ENCODE measurements around the gene FLVCR1. TPM values are rescaled to one million over a fixed set of nuclear protein-coding genes. Genes with fewer than 3 reads are reported as not detected.

FLVCR1 gene
- total RNA-seq, 1 experiment from 2014 or later = 26.4 TPM

- TF ChIP-seq CTCF (conservative IDR thresholded peaks at IDR 0.05; ENCODE audit: low read depth, low read length) (no peak), EZH2 (IDR thresholded peaks at IDR 0.05; ENCODE audit: borderline replicate concordance, low read depth, low read length, poor library complexity, severe bottlenecking) (no peak)
- Histone ChIP-seq H3K27me3 (replicated peaks; ENCODE audit: insufficient read depth, low read depth, low read length, poor library complexity) (no peaks in the 10 kb centered on the region), H3K4me1 (ENCODE audit: insufficient read depth, low read length, poor library complexity, severe bottlenecking) (no peaks in the 10 kb centered on the region), H3K36me3 (ENCODE audit: insufficient read depth, low read length, poor library complexity, severe bottlenecking) (no peaks in the 10 kb centered on the region), H3K27ac (ENCODE audit: low read depth, low read length, poor library complexity, severe bottlenecking) (no peak overlapping the region), H3K4me3 (ENCODE audit: low read depth, low read length, poor library complexity, severe bottlenecking) (no peak overlapping the region), H3K9me3 (ENCODE audit: low read depth, low read length, poor library complexity, severe bottlenecking) (no peaks in the 10 kb centered on the region)
- ChIA-PET CTCF (no interaction called here), POLR2A (ENCODE audit: low non-redundant PET) (no interaction called here)
- DNase-seq (ENCODE audit: low spot score) = no peak
- intact Hi-C loops (cut with micrococcal nuclease; ENCODE audit: unreplicated experiment) = no loop called here
- BruUV-seq (replicated peaks) = no TSS peak
These were observed 75.9 kb downstream of the FLVCR1 start for GRCh38 chr1:212933815-212934471.

GRCh38 chr1:212935387-212935981, 77.4 kb downstream of the FLVCR1 start:
- POLR2A ChIA-PET (ENCODE audit: low non-redundant PET) = no interaction called here
- TF ChIP-seq EZH2 (IDR thresholded peaks at IDR 0.05; ENCODE audit: borderline replicate concordance, low read depth, low read length, poor library complexity, severe bottlenecking) (no peak), CTCF (conservative IDR thresholded peaks at IDR 0.05; ENCODE audit: low read depth, low read length) (no peak)
- DNase-seq (ENCODE audit: low spot score) = no peak
- Histone ChIP-seq H3K27ac (ENCODE audit: low read depth, low read length, poor library complexity, severe bottlenecking) (no peak overlapping the region), H3K36me3 (ENCODE audit: insufficient read depth, low read length, poor library complexity, severe bottlenecking) (no peaks in the 10 kb centered on the region), H3K27me3 (replicated peaks; ENCODE audit: insufficient read depth, low read depth, low read length, poor library complexity) (no peaks in the 10 kb centered on the region), H3K4me3 (ENCODE audit: low read depth, low read length, poor library complexity, severe bottlenecking) (no peak overlapping the region), H3K9me3 (ENCODE audit: low read depth, low read length, poor library complexity, severe bottlenecking) (no peaks in the 10 kb centered on the region), H3K4me1 (ENCODE audit: insufficient read depth, low read length, poor library complexity, severe bottlenecking) (no peaks in the 10 kb centered on the region)
- intact Hi-C loops (cut with micrococcal nuclease; ENCODE audit: unreplicated experiment) = no loop called here
- CTCF ChIA-PET = no interaction called here
- no TSS peak for BruUV-seq (replicated peaks)

GRCh38 chr1:212937034-212937433, 79.0 kb downstream of the FLVCR1 start:
- no TSS peak for BruUV-seq (replicated peaks)
- Histone ChIP-seq H3K27me3 (replicated peaks; ENCODE audit: insufficient read depth, low read depth, low read length, poor library complexity) (no peaks in the 10 kb centered on the region), H3K4me3 (ENCODE audit: low read depth, low read length, poor library complexity, severe bottlenecking) (no peak overlapping the region), H3K27ac (ENCODE audit: low read depth, low read length, poor library complexity, severe bottlenecking) (no peak overlapping the region), H3K9me3 (ENCODE audit: low read depth, low read length, poor library complexity, severe bottlenecking) (no peaks in the 10 kb centered on the region), H3K36me3 (ENCODE audit: insufficient read depth, low read length, poor library complexity, severe bottlenecking) (no peaks in the 10 kb centered on the region), H3K4me1 (ENCODE audit: insufficient read depth, low read length, poor library complexity, severe bottlenecking) (no peaks in the 10 kb centered on the region)
- DNase-seq (ENCODE audit: low spot score) = no peak
- POLR2A ChIA-PET (ENCODE audit: low non-redundant PET) = no interaction called here
- intact Hi-C loops (cut with micrococcal nuclease; ENCODE audit: unreplicated experiment) = no loop called here
- CTCF ChIA-PET = no interaction called here
- TF ChIP-seq EZH2 (IDR thresholded peaks at IDR 0.05; ENCODE audit: borderline replicate concordance, low read depth, low read length, poor library complexity, severe bottlenecking) (no peak), CTCF (conservative IDR thresholded peaks at IDR 0.05; ENCODE audit: low read depth, low read length) (no peak)

Measured in A673 (cell line).